A549 treated with Mapracorat at 1 μM for 4 hours (cell line): ENCODE measurements around the gene HP1BP3. TPM values are rescaled to one million over a fixed set of nuclear protein-coding genes. Genes with fewer than 3 reads are reported as not detected.

ENCODE experiments used
- total RNA-seq: library from RNA; stranded (reverse); fragments of 200-300 nt; extraction: Qiagen RNA extraction; gene quantifications from 5 replicates; pipeline ENCODE4 v1.2.3, GENCODE V29; 2022

HP1BP3 gene, protein sequence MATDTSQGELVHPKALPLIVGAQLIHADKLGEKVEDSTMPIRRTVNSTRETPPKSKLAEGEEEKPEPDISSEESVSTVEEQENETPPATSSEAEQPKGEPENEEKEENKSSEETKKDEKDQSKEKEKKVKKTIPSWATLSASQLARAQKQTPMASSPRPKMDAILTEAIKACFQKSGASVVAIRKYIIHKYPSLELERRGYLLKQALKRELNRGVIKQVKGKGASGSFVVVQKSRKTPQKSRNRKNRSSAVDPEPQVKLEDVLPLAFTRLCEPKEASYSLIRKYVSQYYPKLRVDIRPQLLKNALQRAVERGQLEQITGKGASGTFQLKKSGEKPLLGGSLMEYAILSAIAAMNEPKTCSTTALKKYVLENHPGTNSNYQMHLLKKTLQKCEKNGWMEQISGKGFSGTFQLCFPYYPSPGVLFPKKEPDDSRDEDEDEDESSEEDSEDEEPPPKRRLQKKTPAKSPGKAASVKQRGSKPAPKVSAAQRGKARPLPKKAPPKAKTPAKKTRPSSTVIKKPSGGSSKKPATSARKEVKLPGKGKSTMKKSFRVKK
- 97.0 to 145 TPM (median 117 TPM) in 5 replicates for total RNA-seq

DNA sequence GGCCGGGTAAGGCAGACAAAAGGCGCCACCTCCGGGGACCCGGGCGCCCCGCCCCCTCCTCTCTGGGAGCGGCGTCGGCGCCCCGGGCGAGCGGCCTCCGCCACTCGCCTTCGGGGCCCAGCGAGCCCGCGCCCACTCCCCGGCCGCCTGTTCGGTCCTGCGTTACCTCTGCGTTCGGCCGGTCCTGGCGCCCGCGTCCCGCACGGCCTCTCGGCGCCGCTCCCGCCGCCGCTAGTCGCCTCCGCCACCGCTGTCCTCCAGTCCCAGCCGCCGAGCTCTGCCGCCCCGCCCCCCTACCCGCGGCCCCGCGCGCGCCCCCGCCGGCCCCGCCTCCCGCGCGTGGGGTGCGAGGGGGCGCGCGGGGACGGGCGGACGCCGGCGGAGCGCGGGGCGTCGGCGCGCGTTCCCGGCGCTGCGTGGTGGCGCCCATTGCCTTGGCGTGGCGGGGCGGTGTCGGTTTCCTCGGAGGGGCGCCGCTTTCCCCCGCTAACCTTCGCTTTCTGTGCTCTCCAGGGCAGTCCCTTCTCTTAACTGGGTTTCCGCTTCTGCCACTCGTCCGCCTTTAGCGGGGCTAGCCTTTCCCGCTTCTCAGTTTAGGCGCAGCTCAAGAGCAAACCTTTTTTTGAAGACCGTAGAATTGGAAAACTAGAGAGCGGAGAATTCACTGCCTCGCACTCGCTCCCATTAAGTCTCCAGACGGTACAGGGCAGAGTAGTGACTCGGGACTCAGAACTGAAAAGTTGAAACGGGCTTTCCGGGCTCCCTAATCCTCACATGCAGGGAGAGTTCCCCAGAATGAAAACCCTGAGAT, at the start of gene HP1BP3:
TSS of gene HP1BP3 (minus strand) at position 279 of the 811 bp plus-strand sequence. CDS start 6,867 bp downstream, outside the sequence.

DNA sequence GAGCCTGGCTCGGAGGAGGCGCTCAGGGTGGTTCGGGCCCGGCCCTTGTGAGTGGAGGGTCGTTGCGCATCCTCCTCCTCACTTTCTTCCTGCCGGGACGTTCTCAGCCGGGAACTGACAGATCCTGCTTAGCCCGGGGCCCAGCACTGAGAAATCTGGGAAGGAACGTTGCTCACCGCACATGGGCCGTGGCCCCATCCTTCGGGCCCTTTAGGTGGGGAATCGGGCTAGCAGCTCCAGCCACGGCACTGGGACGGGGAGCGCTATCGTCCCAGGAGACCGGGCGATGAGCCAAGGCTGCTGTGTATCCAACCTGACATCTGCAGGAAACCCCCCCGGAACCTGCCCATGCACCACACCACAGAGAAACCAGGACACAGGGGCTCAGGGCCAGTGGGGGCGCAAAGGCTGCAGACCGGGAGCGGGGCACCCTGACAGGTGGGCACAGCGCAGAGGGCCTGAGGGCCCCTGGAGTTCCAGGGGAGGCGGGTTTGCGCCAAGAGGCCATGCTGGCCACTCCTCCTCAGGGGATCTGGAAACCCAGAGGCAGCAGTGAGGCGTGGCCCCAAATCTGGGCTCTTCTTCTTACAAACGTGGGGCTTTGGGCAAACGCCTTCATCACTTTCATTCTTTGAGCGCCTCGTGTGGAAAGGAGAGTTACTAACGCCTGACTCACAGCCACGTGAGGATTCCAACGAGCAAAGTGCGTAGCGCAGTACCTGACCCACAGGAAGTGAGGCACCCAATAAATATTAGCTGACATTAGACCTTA, 54.3 kb downstream of the HP1BP3 start, which contains the start of gene SH2D5:
TSS of gene SH2D5 (minus strand) at position 116 of the 772 bp plus-strand sequence. CDS start 4,659 bp downstream, outside the sequence.

DNA sequence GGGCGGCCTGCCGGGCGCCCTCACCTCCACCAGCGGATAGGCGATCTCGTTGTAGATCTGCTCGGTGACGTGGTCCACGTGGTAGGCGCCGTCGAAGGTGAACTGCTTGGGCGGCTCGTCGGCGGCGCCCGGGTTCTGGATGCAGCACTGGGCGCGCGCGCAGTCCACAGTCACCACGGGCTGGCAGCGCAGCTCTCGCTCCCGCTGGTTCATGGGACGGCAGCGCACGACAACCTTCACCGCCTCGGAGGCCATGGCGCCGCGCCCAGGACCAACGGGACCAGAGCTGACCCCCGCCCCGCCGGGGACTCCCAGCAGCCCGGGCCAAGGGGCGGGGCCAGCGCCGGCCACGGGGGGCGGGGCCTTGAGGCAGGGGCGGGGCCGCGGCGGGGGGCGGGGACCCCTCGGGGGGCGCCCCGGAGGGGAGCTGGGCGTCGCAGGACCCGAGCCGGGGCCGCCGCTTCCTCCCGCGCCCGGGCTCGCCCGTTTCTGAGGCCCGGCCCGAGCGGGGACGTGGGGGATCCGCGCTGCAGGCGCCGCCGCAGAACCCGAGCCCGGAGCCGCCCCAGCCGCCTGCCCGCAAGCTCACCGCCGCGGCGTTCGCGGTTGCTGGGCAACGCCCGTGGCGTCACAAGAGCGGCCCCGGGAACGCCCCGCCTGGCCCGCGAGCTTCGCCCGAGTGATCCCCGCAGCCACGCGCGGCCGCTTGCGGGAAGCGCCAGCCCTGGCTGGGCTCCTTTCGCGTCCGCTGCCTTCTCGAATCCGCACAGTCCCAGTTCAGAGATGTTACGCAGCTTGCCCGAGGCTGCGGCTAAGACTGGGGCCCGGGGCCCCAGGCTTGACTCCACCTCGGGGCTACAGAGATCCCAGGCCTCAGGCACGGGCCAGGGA, 69.4 kb downstream of the HP1BP3 start, which contains the start of gene KIF17:
TSS of gene KIF17 (minus strand) at position 556 of the 891 bp plus-strand sequence. CDS start at position 255, 301 bp downstream.

Other genes with a start within 250 kb of the HP1BP3 start
- gene FAM43B, start 234.7 kb downstream of the HP1BP3 start, total RNA-seq: 2.9 to 5.2 TPM (median 4.3 TPM) in 5 replicates
- gene CDA, start 198.2 kb downstream of the HP1BP3 start, total RNA-seq: 29.1 to 42.2 TPM (median 35.4 TPM) in 5 replicates
- 27.2 to 38.1 TPM (median 32.7 TPM) in 5 replicates for gene PINK1, start 153.8 kb downstream of the HP1BP3 start, total RNA-seq
- gene DDOST, start 125.9 kb downstream of the HP1BP3 start, total RNA-seq: 171 to 211 TPM (median 208 TPM) in 5 replicates
- gene KIF17, start 69.3 kb downstream of the HP1BP3 start, total RNA-seq: 1.6 to 2.7 TPM (median 2.1 TPM) in 5 replicates
- gene SH2D5, start 54.6 kb downstream of the HP1BP3 start, total RNA-seq: 11.9 to 19.3 TPM (median 16.4 TPM) in 5 replicates